ENCODE measurements around the gene C5orf15.
A peak's percentile ranks its signal among the peaks of the same experiment; 100 is the strongest.

Gene C5orf15

GRCh38 chr5:133930061-133930812 is 38.2 kb downstream of the C5orf15 start:
- Mint-ChIP-seq H3K27me3 (no peaks in the 10 kb centered on the region), H3K4me3 (peak overlapping the region; percentile 81), H3K4me1 (ENCODE audit: low read depth) (peaks cover 32% of the 10 kb centered on the region), H3K36me3 (no peaks in the 10 kb centered on the region), H3K27ac (peak overlapping the region; percentile 97), H3K9me3 (ENCODE audit: low read depth) (no peaks in the 10 kb centered on the region)

GRCh38 chr5:133928587-133929393 is 39.6 kb downstream of the C5orf15 start:
- H3K4me1 Mint-ChIP-seq (ENCODE audit: low read depth), result peaks cover 32% of the 10 kb centered on the region
- no peaks in the 10 kb centered on the region for H3K9me3 Mint-ChIP-seq (ENCODE audit: low read depth)
- H3K27me3 Mint-ChIP-seq, result no peaks in the 10 kb centered on the region
- H3K27ac Mint-ChIP-seq, result peak overlapping the region; percentile 97
- peak overlapping the region; percentile 58 for H3K4me3 Mint-ChIP-seq
- H3K36me3 Mint-ChIP-seq, result no peaks in the 10 kb centered on the region

- no peaks in the 10 kb centered on the region for H3K27me3 Mint-ChIP-seq
- no peaks in the 10 kb centered on the region for H3K9me3 Mint-ChIP-seq (ENCODE audit: low read depth)
- no peaks in the 10 kb centered on the region for H3K36me3 Mint-ChIP-seq
- H3K27ac Mint-ChIP-seq, result peak overlapping the region; percentile 97
- peaks cover 32% of the 10 kb centered on the region for H3K4me1 Mint-ChIP-seq (ENCODE audit: low read depth)
- H3K4me3 Mint-ChIP-seq, result no peak overlapping the region
Measured at GRCh38 chr5:133927300-133928180, 40.9 kb downstream of the C5orf15 start.

- Mint-ChIP-seq H3K4me1 (ENCODE audit: low read depth) (peaks cover 32% of the 10 kb centered on the region), H3K9me3 (ENCODE audit: low read depth) (no peaks in the 10 kb centered on the region), H3K36me3 (no peaks in the 10 kb centered on the region), H3K4me3 (no peak overlapping the region), H3K27ac (no peak overlapping the region), H3K27me3 (no peaks in the 10 kb centered on the region)
Measured at GRCh38 chr5:133926489-133927299, 41.7 kb downstream of the C5orf15 start.

GRCh38 chr5:133925866-133926488 is 42.4 kb downstream of the C5orf15 start:
- H3K27me3 Mint-ChIP-seq, result no peaks in the 10 kb centered on the region
- H3K4me3 Mint-ChIP-seq, result no peak overlapping the region
- no peaks in the 10 kb centered on the region for H3K9me3 Mint-ChIP-seq (ENCODE audit: low read depth)
- H3K27ac Mint-ChIP-seq, result no peak overlapping the region
- H3K4me1 Mint-ChIP-seq (ENCODE audit: low read depth), result peaks cover 30% of the 10 kb centered on the region
- H3K36me3 Mint-ChIP-seq, result no peaks in the 10 kb centered on the region

GRCh38 chr5:133925269-133925668 is 43.2 kb downstream of the C5orf15 start:
- H3K27ac Mint-ChIP-seq, result no peak overlapping the region
- no peaks in the 10 kb centered on the region for H3K9me3 Mint-ChIP-seq (ENCODE audit: low read depth)
- peaks cover 25% of the 10 kb centered on the region for H3K4me1 Mint-ChIP-seq (ENCODE audit: low read depth)
- no peak overlapping the region for H3K4me3 Mint-ChIP-seq
- no peaks in the 10 kb centered on the region for H3K27me3 Mint-ChIP-seq
- no peaks in the 10 kb centered on the region for H3K36me3 Mint-ChIP-seq

GRCh38 chr5:133924221-133924920 is 44.1 kb downstream of the C5orf15 start:
- H3K9me3 Mint-ChIP-seq (ENCODE audit: low read depth), result no peaks in the 10 kb centered on the region
- H3K36me3 Mint-ChIP-seq, result no peaks in the 10 kb centered on the region
- peaks cover 18% of the 10 kb centered on the region for H3K4me1 Mint-ChIP-seq (ENCODE audit: low read depth)
- peak overlapping the region; percentile 68 for H3K27ac Mint-ChIP-seq
- no peak overlapping the region for H3K4me3 Mint-ChIP-seq
- H3K27me3 Mint-ChIP-seq, result no peaks in the 10 kb centered on the region

GRCh38 chr5:133921979-133922378 is 46.4 kb downstream of the C5orf15 start:
- no peaks in the 10 kb centered on the region for H3K9me3 Mint-ChIP-seq (ENCODE audit: low read depth)
- peaks cover 2% of the 10 kb centered on the region for H3K27me3 Mint-ChIP-seq
- no peak overlapping the region for H3K4me3 Mint-ChIP-seq
- H3K36me3 Mint-ChIP-seq, result no peaks in the 10 kb centered on the region
- H3K4me1 Mint-ChIP-seq (ENCODE audit: low read depth), result peaks cover 5% of the 10 kb centered on the region
- H3K27ac Mint-ChIP-seq, result no peak overlapping the region

GRCh38 chr5:133921069-133921468 is 47.4 kb downstream of the C5orf15 start:
- Mint-ChIP-seq H3K9me3 (ENCODE audit: low read depth) (no peaks in the 10 kb centered on the region), H3K4me1 (ENCODE audit: low read depth) (peaks cover 5% of the 10 kb centered on the region), H3K27ac (no peak overlapping the region), H3K36me3 (no peaks in the 10 kb centered on the region), H3K27me3 (peaks cover 2% of the 10 kb centered on the region), H3K4me3 (no peak overlapping the region)

- no peaks in the 10 kb centered on the region for H3K9me3 Mint-ChIP-seq (ENCODE audit: low read depth)
- H3K27me3 Mint-ChIP-seq, result peaks cover 2% of the 10 kb centered on the region
- no peaks in the 10 kb centered on the region for H3K36me3 Mint-ChIP-seq
- peaks cover 5% of the 10 kb centered on the region for H3K4me1 Mint-ChIP-seq (ENCODE audit: low read depth)
- no peak overlapping the region for H3K4me3 Mint-ChIP-seq
- H3K27ac Mint-ChIP-seq, result no peak overlapping the region
Measured at GRCh38 chr5:133919148-133920136, 49.0 kb downstream of the C5orf15 start.

- no peak overlapping the region for H3K4me3 Mint-ChIP-seq
- H3K9me3 Mint-ChIP-seq (ENCODE audit: low read depth), result no peaks in the 10 kb centered on the region
- H3K4me1 Mint-ChIP-seq (ENCODE audit: low read depth), result peaks cover 5% of the 10 kb centered on the region
- no peaks in the 10 kb centered on the region for H3K36me3 Mint-ChIP-seq
- H3K27me3 Mint-ChIP-seq, result peaks cover 2% of the 10 kb centered on the region
- no peak overlapping the region for H3K27ac Mint-ChIP-seq
Measured at GRCh38 chr5:133918731-133919130, 49.7 kb downstream of the C5orf15 start.

GRCh38 chr5:133918316-133918715 is 50.1 kb downstream of the C5orf15 start:
- H3K36me3 Mint-ChIP-seq, result no peaks in the 10 kb centered on the region
- H3K27me3 Mint-ChIP-seq, result peaks cover 2% of the 10 kb centered on the region
- H3K4me3 Mint-ChIP-seq, result no peak overlapping the region
- H3K4me1 Mint-ChIP-seq (ENCODE audit: low read depth), result peaks cover 5% of the 10 kb centered on the region
- no peak overlapping the region for H3K27ac Mint-ChIP-seq
- no peaks in the 10 kb centered on the region for H3K9me3 Mint-ChIP-seq (ENCODE audit: low read depth)

All from activated naive CD8-positive, alpha-beta T cell (primary cell).